IMR-90 (cell line): ENCODE data around the gene PMPCB.
"Not testable (repeated sequence)": the region's sequence is repeated elsewhere in the genome, so short reads cannot be mapped to it uniquely, and the experiment has no call there.

Experiments
- BHLHE40 ChIP-seq: fragments of 150-350 bp; IDR thresholded peaks from 2 replicates; pipeline ENCODE4 v1.6.1; 2016; ENCODE audit warnings: mild to moderate bottlenecking, low read depth, low read length
- CEBPB ChIP-seq: IDR thresholded peaks from 2 replicates; pipeline ENCODE4 v1.6.1; 2012; ENCODE audit warnings: low read depth, low read length, improper control_type of control experiment
- CTCF ChIP-seq: conservative IDR thresholded peaks from 2 replicates; pipeline ENCODE4 v1.5.1; 2012; ENCODE audit warnings: mild to moderate bottlenecking, low read depth, low read length, improper control_type of control experiment
- FOS ChIP-seq: fragments of 150-350 bp; IDR thresholded peaks from 2 replicates; pipeline ENCODE4 v1.6.1; 2016; ENCODE audit warnings: low read depth, low read length

- not testable (repeated sequence) for TF ChIP-seq FOS, CTCF, CEBPB, BHLHE40
Measured at GRCh38 chr7:103266229-103266628, 31.0 kb upstream of the PMPCB start.
